ENCODE data around the gene FBXL13. TPM values are rescaled to one million over a fixed set of nuclear protein-coding genes. Genes with fewer than 3 reads are reported as not detected.
"Not testable (repeated sequence)": the region's sequence is repeated elsewhere in the genome, so short reads cannot be mapped to it uniquely, and the experiment has no call there.

FBXL13 gene
- total and polyA plus RNA-seq, 2 experiments from 2014 or later, result 1.2 to 2.5 TPM

- Histone ChIP-seq H3K9me2 (ENCODE audit: insufficient read depth) (no peaks in the 10 kb centered on the region), H3K4me1 (ENCODE audit: insufficient read depth) (no peaks in the 10 kb centered on the region), H3F3A (replicated peaks; ENCODE audit: low read depth) (no peaks in the 10 kb centered on the region), H3K4me3 (no peak overlapping the region), H3K79me2 (replicated peaks; ENCODE audit: insufficient read depth) (no peaks in the 10 kb centered on the region), H4K20me1 (replicated peaks; ENCODE audit: insufficient read depth) (no peaks in the 10 kb centered on the region), H3K4me2 (no peak overlapping the region), H3K36me3 (ENCODE audit: insufficient read depth) (no peaks in the 10 kb centered on the region), H2AFZ (no peak overlapping the region), H3K27me3 (ENCODE audit: insufficient read depth) (no peaks in the 10 kb centered on the region), H3K27ac (ENCODE audit: low read depth) (no peak overlapping the region)
- Mint-ChIP-seq H3K27me3 (ENCODE audit: insufficient read depth, low read depth, poor library complexity) (no peaks in the 10 kb centered on the region), H3K4me1 (no peaks in the 10 kb centered on the region), H3K36me3 (ENCODE audit: low read depth) (peaks cover 7% of the 10 kb centered on the region; the same call in 1 of the 3 replicates), H3K4me3 (no peak overlapping the region), H3K9me3 (peaks cover 5% of the 10 kb centered on the region; the same call in 1 of the 3 replicates), H3K27ac (no peak overlapping the region)
- no peak for TF ChIP-seq POLR2AphosphoS5 (IDR thresholded peaks at IDR 0.05; ENCODE audit: low read depth)
- no peak for ATAC-seq
- DNase-seq (ENCODE audit: low spot score), result no peak
Observed at GRCh38 chr7:103001210-103001609, 73.4 kb downstream of the FBXL13 start.

GRCh38 chr7:102996957-102997356 lies 77.6 kb downstream of the FBXL13 start:
- Mint-ChIP-seq H3K4me1 (no peaks in the 10 kb centered on the region), H3K27ac (no peak overlapping the region), H3K27me3 (ENCODE audit: insufficient read depth, low read depth, poor library complexity) (peaks cover 3% of the 10 kb centered on the region), H3K36me3 (ENCODE audit: low read depth) (no peaks in the 10 kb centered on the region), H3K9me3 (no peaks in the 10 kb centered on the region; the same call in 2 of the 3 replicates), H3K4me3 (no peak overlapping the region)
- no peak overlapping the region for H3K27ac ChIP-seq (ENCODE audit: low read depth)
- H3F3A ChIP-seq (replicated peaks; ENCODE audit: low read depth), result no peaks in the 10 kb centered on the region
- DNase-seq (ENCODE audit: low spot score) (no peak), ATAC-seq (no peak)
- no peaks in the 10 kb centered on the region for H3K36me3 ChIP-seq (ENCODE audit: insufficient read depth)
- H4K20me1 ChIP-seq (replicated peaks; ENCODE audit: insufficient read depth), result no peaks in the 10 kb centered on the region
- no peaks in the 10 kb centered on the region for H3K27me3 ChIP-seq (ENCODE audit: insufficient read depth)
- TF ChIP-seq REST (IDR thresholded peaks at IDR 0.05; ENCODE audit: unreplicated experiment), result no peak
- TF ChIP-seq EZH2phosphoT487 (IDR thresholded peaks at IDR 0.05; ENCODE audit: unreplicated experiment), result no peak
- TF ChIP-seq STAT1 (IDR thresholded peaks at IDR 0.05; ENCODE audit: unreplicated experiment), result no peak
- TF ChIP-seq CREB1 (CRISPR knock-in tag; IDR thresholded peaks at IDR 0.05; ENCODE audit: low read depth), result no peak
- no peak for TF ChIP-seq JUNB (IDR thresholded peaks at IDR 0.05; ENCODE audit: unreplicated experiment)
- no peak for TF ChIP-seq NANOG (IDR thresholded peaks at IDR 0.05; ENCODE audit: borderline replicate concordance)
- no peak for TF ChIP-seq POLR2AphosphoS5 (IDR thresholded peaks at IDR 0.05; ENCODE audit: low read depth)
- no peak for TF ChIP-seq ZNF114 (CRISPR knock-in tag; IDR thresholded peaks at IDR 0.05)
- TF ChIP-seq CTCF (conservative IDR thresholded peaks at IDR 0.05; ENCODE audit: low read depth in 2 of 2), result no peak
- TF ChIP-seq, protein P1, sequence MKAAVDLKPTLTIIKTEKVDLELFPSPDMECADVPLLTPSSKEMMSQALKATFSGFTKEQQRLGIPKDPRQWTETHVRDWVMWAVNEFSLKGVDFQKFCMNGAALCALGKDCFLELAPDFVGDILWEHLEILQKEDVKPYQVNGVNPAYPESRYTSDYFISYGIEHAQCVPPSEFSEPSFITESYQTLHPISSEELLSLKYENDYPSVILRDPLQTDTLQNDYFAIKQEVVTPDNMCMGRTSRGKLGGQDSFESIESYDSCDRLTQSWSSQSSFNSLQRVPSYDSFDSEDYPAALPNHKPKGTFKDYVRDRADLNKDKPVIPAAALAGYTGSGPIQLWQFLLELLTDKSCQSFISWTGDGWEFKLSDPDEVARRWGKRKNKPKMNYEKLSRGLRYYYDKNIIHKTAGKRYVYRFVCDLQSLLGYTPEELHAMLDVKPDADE (IDR thresholded peaks at IDR 0.05), result no peak
- TF ChIP-seq ZNF331 (CRISPR knock-in tag; IDR thresholded peaks at IDR 0.05; ENCODE audit: low read depth), result no peak
- TF ChIP-seq EZH2 (IDR thresholded peaks at IDR 0.05; ENCODE audit: low read depth, unreplicated experiment), result no peak
- H2AFZ ChIP-seq, result no peak overlapping the region
- no peaks in the 10 kb centered on the region for H3K4me1 ChIP-seq (ENCODE audit: insufficient read depth)
- no peaks in the 10 kb centered on the region for H3K79me2 ChIP-seq (replicated peaks; ENCODE audit: insufficient read depth)
- no peak overlapping the region for H3K4me3 ChIP-seq
- no peaks in the 10 kb centered on the region for H3K9me2 ChIP-seq (ENCODE audit: insufficient read depth)
- no peak overlapping the region for H3K4me2 ChIP-seq

- not testable (repeated sequence) for DNase-seq (ENCODE audit: low spot score); H3F3A ChIP-seq (replicated peaks; ENCODE audit: low read depth); H3K4me2 ChIP-seq; H2AFZ ChIP-seq; H3K79me2 ChIP-seq (replicated peaks; ENCODE audit: insufficient read depth); ATAC-seq; H3K27me3 Mint-ChIP-seq (ENCODE audit: insufficient read depth, low read depth, poor library complexity); H4K20me1 ChIP-seq (replicated peaks; ENCODE audit: insufficient read depth); H3K36me3 ChIP-seq (ENCODE audit: insufficient read depth); H3K36me3 Mint-ChIP-seq (ENCODE audit: low read depth); H3K27ac Mint-ChIP-seq; H3K4me1 ChIP-seq (ENCODE audit: insufficient read depth); H3K27ac ChIP-seq (ENCODE audit: low read depth); H3K4me1 Mint-ChIP-seq; H3K4me3 ChIP-seq; H3K27me3 ChIP-seq (ENCODE audit: insufficient read depth); H3K4me3 Mint-ChIP-seq; H3K9me3 Mint-ChIP-seq; H3K9me2 ChIP-seq (ENCODE audit: insufficient read depth)
Observed at GRCh38 chr7:102995609-102996008, 79.0 kb downstream of the FBXL13 start.

Measured in GM23338 (cell line).